ENCODE measurements around the gene CAMTA1. TPM values are rescaled to one million over a fixed set of nuclear protein-coding genes. Genes with fewer than 3 reads are reported as not detected.

CAMTA1 gene
- total and polyA plus RNA-seq, 4 donors: 18.0 to 93.5 (median 35.8) TPM

DNA sequence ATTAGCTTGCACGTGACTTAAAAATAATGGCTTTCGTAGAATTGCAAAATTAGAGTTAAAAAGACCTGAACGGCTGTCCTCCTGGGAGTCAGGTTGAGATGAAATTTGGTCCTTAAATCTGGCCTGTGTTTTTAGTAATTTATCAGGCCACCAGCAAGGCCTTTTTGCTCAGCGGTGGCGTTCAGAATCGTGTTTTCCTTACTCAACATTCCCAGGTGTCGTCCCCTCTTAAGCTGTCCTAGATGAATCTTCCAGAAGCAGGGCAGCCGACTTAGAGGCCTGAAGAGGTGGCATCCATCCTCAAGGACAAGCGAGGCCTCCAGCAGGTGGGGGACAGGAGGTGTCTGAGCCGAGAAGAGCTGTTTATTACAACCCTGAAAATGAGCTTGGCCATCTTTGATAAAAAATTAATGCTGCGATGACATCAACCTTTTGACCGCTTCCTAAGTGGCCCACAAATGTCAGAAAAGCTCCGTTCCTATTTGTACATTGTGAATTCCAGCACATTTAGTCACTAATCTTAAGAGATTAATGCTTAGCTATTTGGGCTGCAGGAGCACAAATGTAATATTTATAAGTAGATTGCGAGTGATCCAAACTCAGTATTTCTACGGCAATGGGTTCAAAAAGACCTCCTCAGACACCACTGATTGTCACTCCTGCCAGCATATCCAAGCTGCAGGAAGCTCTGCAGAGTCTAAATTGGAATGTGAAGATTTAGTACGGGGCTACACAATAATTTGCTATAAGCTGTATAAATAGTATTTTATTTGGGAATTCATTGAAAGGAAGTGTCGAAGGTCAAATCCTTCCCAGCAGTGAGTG, 641.7 kb downstream of the CAMTA1 start:
- H3K9me3 ChIP-seq (ENCODE audit: control insufficient read depth in 4 of 4, low read length in 3 of 4): no peaks in the 10 kb centered on the region
- H3K4me3 ChIP-seq (ENCODE audit: low read depth in 1 of 3, low read length in 3 of 3): no peak overlapping the region
- no peak for TF ChIP-seq EGR1 (IDR thresholded peaks at IDR 0.05; ENCODE audit: low read depth in 2 of 2)
- TF ChIP-seq, protein P1, sequence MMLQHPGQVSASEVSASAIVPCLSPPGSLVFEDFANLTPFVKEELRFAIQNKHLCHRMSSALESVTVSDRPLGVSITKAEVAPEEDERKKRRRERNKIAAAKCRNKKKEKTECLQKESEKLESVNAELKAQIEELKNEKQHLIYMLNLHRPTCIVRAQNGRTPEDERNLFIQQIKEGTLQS (IDR thresholded peaks at IDR 0.05): no peak
- no peak for TF ChIP-seq FOXA1 (IDR thresholded peaks at IDR 0.05)
- TF ChIP-seq, protein P2, sequence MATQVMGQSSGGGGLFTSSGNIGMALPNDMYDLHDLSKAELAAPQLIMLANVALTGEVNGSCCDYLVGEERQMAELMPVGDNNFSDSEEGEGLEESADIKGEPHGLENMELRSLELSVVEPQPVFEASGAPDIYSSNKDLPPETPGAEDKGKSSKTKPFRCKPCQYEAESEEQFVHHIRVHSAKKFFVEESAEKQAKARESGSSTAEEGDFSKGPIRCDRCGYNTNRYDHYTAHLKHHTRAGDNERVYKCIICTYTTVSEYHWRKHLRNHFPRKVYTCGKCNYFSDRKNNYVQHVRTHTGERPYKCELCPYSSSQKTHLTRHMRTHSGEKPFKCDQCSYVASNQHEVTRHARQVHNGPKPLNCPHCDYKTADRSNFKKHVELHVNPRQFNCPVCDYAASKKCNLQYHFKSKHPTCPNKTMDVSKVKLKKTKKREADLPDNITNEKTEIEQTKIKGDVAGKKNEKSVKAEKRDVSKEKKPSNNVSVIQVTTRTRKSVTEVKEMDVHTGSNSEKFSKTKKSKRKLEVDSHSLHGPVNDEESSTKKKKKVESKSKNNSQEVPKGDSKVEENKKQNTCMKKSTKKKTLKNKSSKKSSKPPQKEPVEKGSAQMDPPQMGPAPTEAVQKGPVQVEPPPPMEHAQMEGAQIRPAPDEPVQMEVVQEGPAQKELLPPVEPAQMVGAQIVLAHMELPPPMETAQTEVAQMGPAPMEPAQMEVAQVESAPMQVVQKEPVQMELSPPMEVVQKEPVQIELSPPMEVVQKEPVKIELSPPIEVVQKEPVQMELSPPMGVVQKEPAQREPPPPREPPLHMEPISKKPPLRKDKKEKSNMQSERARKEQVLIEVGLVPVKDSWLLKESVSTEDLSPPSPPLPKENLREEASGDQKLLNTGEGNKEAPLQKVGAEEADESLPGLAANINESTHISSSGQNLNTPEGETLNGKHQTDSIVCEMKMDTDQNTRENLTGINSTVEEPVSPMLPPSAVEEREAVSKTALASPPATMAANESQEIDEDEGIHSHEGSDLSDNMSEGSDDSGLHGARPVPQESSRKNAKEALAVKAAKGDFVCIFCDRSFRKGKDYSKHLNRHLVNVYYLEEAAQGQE (IDR thresholded peaks at IDR 0.05): no peak
- no peak for TF ChIP-seq FOXA2 (IDR thresholded peaks at IDR 0.05)
- TF ChIP-seq, protein P3, sequence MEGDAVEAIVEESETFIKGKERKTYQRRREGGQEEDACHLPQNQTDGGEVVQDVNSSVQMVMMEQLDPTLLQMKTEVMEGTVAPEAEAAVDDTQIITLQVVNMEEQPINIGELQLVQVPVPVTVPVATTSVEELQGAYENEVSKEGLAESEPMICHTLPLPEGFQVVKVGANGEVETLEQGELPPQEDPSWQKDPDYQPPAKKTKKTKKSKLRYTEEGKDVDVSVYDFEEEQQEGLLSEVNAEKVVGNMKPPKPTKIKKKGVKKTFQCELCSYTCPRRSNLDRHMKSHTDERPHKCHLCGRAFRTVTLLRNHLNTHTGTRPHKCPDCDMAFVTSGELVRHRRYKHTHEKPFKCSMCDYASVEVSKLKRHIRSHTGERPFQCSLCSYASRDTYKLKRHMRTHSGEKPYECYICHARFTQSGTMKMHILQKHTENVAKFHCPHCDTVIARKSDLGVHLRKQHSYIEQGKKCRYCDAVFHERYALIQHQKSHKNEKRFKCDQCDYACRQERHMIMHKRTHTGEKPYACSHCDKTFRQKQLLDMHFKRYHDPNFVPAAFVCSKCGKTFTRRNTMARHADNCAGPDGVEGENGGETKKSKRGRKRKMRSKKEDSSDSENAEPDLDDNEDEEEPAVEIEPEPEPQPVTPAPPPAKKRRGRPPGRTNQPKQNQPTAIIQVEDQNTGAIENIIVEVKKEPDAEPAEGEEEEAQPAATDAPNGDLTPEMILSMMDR (IDR thresholded peaks at IDR 0.05; ENCODE audit: low read depth, low read length, missing input control): no peak
- TF ChIP-seq RXRA (IDR thresholded peaks at IDR 0.05): no peak
- DNase-seq (ENCODE audit: low spot score): no peak
- H3K4me1 ChIP-seq (ENCODE audit: control insufficient read depth in 4 of 4, insufficient read depth in 4 of 4, low read length in 3 of 4): no peaks in the 10 kb centered on the region
- 88% methylated on average over 17 of the region's 17 CpGs for WGBS
- no peak overlapping the region for H3K9ac ChIP-seq (ENCODE audit: low read depth in 1 of 2, low read length in 2 of 2)
- no peaks in the 10 kb centered on the region for H3K27me3 ChIP-seq (ENCODE audit: control insufficient read depth in 4 of 4, insufficient read depth in 4 of 4, low read length in 3 of 4)
- H3K27ac ChIP-seq (ENCODE audit: low read depth in 1 of 2, low read length in 2 of 2): no peak overlapping the region
- no peaks in the 10 kb centered on the region for H3K36me3 ChIP-seq (ENCODE audit: control insufficient read depth in 4 of 4, insufficient read depth in 3 of 4, low read depth in 1 of 4, low read length in 3 of 4)

DNA sequence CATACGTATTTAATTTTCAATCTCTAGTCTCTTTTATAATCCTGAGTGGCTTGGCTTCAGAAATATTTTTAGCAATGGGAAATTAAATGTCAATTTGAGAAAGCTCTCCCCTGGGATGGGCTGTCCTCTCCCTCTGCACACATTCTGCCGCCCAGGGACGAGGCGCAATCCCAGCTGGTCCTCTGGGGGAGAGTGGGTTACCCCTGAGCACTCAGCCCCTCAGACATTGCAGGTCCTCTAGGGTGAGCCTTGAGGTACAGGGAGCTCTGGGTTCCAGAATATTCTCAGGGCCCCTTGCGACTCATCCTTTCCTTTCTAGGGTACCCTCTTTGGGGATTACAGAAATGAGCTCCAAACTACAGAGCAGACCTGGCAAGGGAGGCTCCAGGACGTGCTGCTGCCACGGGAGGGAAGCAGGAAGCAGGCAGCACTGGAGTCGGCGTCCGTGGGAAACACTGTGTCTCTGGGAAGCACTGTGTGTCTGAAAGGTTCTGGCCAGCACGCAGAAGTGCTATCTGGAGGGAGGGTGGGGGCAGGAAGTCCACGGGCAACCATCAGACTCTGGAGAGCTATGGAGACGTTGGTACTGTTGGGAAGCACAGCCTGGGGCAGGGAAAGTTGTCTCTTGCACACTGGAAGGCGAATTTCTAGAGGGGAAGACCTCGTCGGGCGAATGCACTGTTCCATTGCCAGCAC, 642.5 kb downstream of the CAMTA1 start:
- H3K4me3 ChIP-seq (ENCODE audit: low read depth in 1 of 3, low read length in 3 of 3): no peak overlapping the region

More for the DNA sequence above, 642.5 kb downstream of the CAMTA1 start:
- Histone ChIP-seq H3K27me3 (ENCODE audit: control insufficient read depth in 4 of 4, insufficient read depth in 4 of 4, low read length in 3 of 4) (no peaks in the 10 kb centered on the region), H3K36me3 (ENCODE audit: control insufficient read depth in 4 of 4, insufficient read depth in 3 of 4, low read depth in 1 of 4, low read length in 3 of 4) (no peaks in the 10 kb centered on the region), H3K4me1 (ENCODE audit: control insufficient read depth in 4 of 4, insufficient read depth in 4 of 4, low read length in 3 of 4) (no peaks in the 10 kb centered on the region), H3K9ac (ENCODE audit: low read depth in 1 of 2, low read length in 2 of 2) (no peak overlapping the region), H3K27ac (ENCODE audit: low read depth in 1 of 2, low read length in 2 of 2) (no peak overlapping the region), H3K9me3 (ENCODE audit: control insufficient read depth in 4 of 4, low read length in 3 of 4) (no peaks in the 10 kb centered on the region)
- no peak for TF ChIP-seq GABPA (IDR thresholded peaks at IDR 0.05 in 1 of 2, conservative IDR thresholded peaks at IDR 0.05 in 1 of 2)
- no peak for TF ChIP-seq JUND (IDR thresholded peaks at IDR 0.05)
- no peak for TF ChIP-seq RAD21 (IDR thresholded peaks at IDR 0.05)
- TF ChIP-seq, protein P2 (IDR thresholded peaks at IDR 0.05): no peak
- TF ChIP-seq, protein P4, sequence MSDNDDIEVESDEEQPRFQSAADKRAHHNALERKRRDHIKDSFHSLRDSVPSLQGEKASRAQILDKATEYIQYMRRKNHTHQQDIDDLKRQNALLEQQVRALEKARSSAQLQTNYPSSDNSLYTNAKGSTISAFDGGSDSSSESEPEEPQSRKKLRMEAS (IDR thresholded peaks at IDR 0.05): no peak
- TF ChIP-seq FOXA2 (IDR thresholded peaks at IDR 0.05): no peak
- TF ChIP-seq NR2F2 (IDR thresholded peaks at IDR 0.05): no peak
- no peak for TF ChIP-seq FOXA1 (IDR thresholded peaks at IDR 0.05)
- 68% methylated on average over 17 of the region's 17 CpGs for WGBS
- DNase-seq (ENCODE audit: low spot score): no peak

All from liver (tissue), 9 donors.